ENCODE data around the gene AGFG2. TPM values are rescaled to one million over a fixed set of nuclear protein-coding genes. Genes with fewer than 3 reads are reported as not detected.

AGFG2 gene
- total RNA-seq, 1 experiment from 2014 or later, result 30.4 TPM

- Histone ChIP-seq H4K20me1 (ENCODE audit: insufficient read depth) (no peaks in the 10 kb centered on the region), H3K9me3 (ENCODE audit: insufficient read depth, low read depth) (no peaks in the 10 kb centered on the region), H3K27ac (peak overlapping the region; percentile 98), H3K79me2 (ENCODE audit: low read depth) (peaks cover 63% of the 10 kb centered on the region), H2AFZ (no peak overlapping the region), H3K36me3 (ENCODE audit: low read depth) (no peaks in the 10 kb centered on the region; the same call in 1 of the 2 replicates), H3K4me3 (peak overlapping the region; percentile 33; the same call in 1 of the 2 replicates), H3F3A (ENCODE audit: insufficient read depth, low read depth) (peaks cover 72% of the 10 kb centered on the region), H3K4me1 (replicated peaks; ENCODE audit: insufficient read depth) (peaks cover 84% of the 10 kb centered on the region), H3K9me2 (ENCODE audit: insufficient read depth) (no peaks in the 10 kb centered on the region), H3K4me2 (peak overlapping the region; percentile 76), H3K27me3 (ENCODE audit: insufficient read depth, low read depth) (no peaks in the 10 kb centered on the region)
- TF ChIP-seq EZH2 (IDR thresholded peaks at IDR 0.05; ENCODE audit: low read depth) (no peak), CTCF (conservative IDR thresholded peaks at IDR 0.05) (no peak)
- intact Hi-C loops (cut with micrococcal nuclease; ENCODE audit: unreplicated experiment), result loop anchor here (1.0 to 2.0 kb wide), 4 partner anchors 41 to 281 kb away; partner anchors contain the start of genes EPHB4, FBXO24, LRCH4 and NYAP1
- BruUV-seq (replicated peaks), result no TSS peak
- ChIA-PET POLR2A (ENCODE audit: unreplicated experiment) (interaction anchor here (0.5 to 1.4 kb wide), 8 partner anchors 41 to 1290 kb away, joined by 3 to 15 read pairs (median 4); partner anchors contain the start of genes FBXO24, LRCH4, MEPCE and ZCWPW1), CTCF (interaction anchor here (0.6 to 1.3 kb wide), 3 partner anchors 29 to 160 kb away, joined by 3 to 4 read pairs (median 3); partner anchors contain the start of gene POP7)
- peak; percentile 89 to 96 for DNase-seq
Observed at GRCh38 chr7:100545360-100546128, 6.5 kb downstream of the AGFG2 start.

- H3K79me2 ChIP-seq (ENCODE audit: low read depth), result peaks cover 56% of the 10 kb centered on the region
- peak; percentile 14 to 90 for DNase-seq
Observed at GRCh38 chr7:100546129-100546925, 7.3 kb downstream of the AGFG2 start.

More at GRCh38 chr7:100546129-100546925, 7.3 kb downstream of the AGFG2 start:
- no peaks in the 10 kb centered on the region for H4K20me1 ChIP-seq (ENCODE audit: insufficient read depth)
- peaks cover 77% of the 10 kb centered on the region for H3K4me1 ChIP-seq (replicated peaks; ENCODE audit: insufficient read depth)
- no peaks in the 10 kb centered on the region for H3K9me3 ChIP-seq (ENCODE audit: insufficient read depth, low read depth)
- H3K4me2 ChIP-seq, result peak overlapping the region; percentile 76
- TSS peak; percentile 21 for BruUV-seq (replicated peaks)
- H3F3A ChIP-seq (ENCODE audit: insufficient read depth, low read depth), result peaks cover 72% of the 10 kb centered on the region
- peak overlapping the region; percentile 49; the same call in 1 of the 2 replicates for H2AFZ ChIP-seq
- TF ChIP-seq EZH2 (IDR thresholded peaks at IDR 0.05; ENCODE audit: low read depth) (no peak), CTCF (conservative IDR thresholded peaks at IDR 0.05) (no peak)
- CTCF ChIA-PET, result interaction anchor here (0.7 to 1.5 kb wide), 4 partner anchors 13 to 1921 kb away, joined by 3 to 4 read pairs (median 3); no protein-coding TSS in a partner anchor
- H3K9me2 ChIP-seq (ENCODE audit: insufficient read depth), result no peaks in the 10 kb centered on the region
- intact Hi-C loops (cut with micrococcal nuclease; ENCODE audit: unreplicated experiment), result no loop called here
- no peaks in the 10 kb centered on the region; the same call in 1 of the 2 replicates for H3K36me3 ChIP-seq (ENCODE audit: low read depth)
- peak overlapping the region; percentile 98 for H3K27ac ChIP-seq
- no peaks in the 10 kb centered on the region for H3K27me3 ChIP-seq (ENCODE audit: insufficient read depth, low read depth)
- POLR2A ChIA-PET (ENCODE audit: unreplicated experiment), result interaction anchor here (0.5 to 1.4 kb wide), 6 partner anchors 30 to 1291 kb away, joined by 3 to 15 read pairs (median 4); partner anchors contain the start of genes FBXO24, LRCH4, MEPCE and ZCWPW1
- peak overlapping the region; percentile 33; the same call in 1 of the 2 replicates for H3K4me3 ChIP-seq
